Fibroblast of lung (primary cell): ENCODE results near the gene ERICH6B.

Source experiments
- CTCF ChIP-seq, 2 donors: IDR thresholded peaks in 1 of 2; conservative IDR thresholded peaks in 1 of 2; 1 replicate in 1 of 2; 2 replicates in 1 of 2; pipeline ENCODE4 v1.5.1; 2011 to 2012; ENCODE audit warnings: low read length in 2 of 2, control low read depth in 1 of 2, inconsistent platforms in 1 of 2, low read depth in 1 of 2, mild to moderate bottlenecking in 1 of 2
- EZH2 ChIP-seq: IDR thresholded peaks from 2 replicates; pipeline ENCODE4 v1.5.1; 2012; ENCODE audit warnings: low read length, control low read depth, mild to moderate bottlenecking; ENCODE audit errors: missing control alignments

GRCh38 chr13:45554604-45555109 lies 60.9 kb downstream of the ERICH6B start:
- TF ChIP-seq CTCF (conservative IDR thresholded peaks at IDR 0.05 in 1 of 2, IDR thresholded peaks at IDR 0.05 in 1 of 2; ENCODE audit: low read depth in 1 of 2, low read length in 2 of 2) (no peak), EZH2 (no peak)
